PFSK-1 (cell line): ENCODE data around the gene SCN10A.

ENCODE experiments used
- FOXP2 ChIP-seq: optimal IDR thresholded peaks from 2 replicates; pipeline ENCODE3; 2011; ENCODE audit warnings: borderline replicate concordance, control low read depth, inconsistent platforms; ENCODE audit not compliant: insufficient read depth; ENCODE audit errors: extremely low read length, extremely low read depth
- POLR2AphosphoS5 ChIP-seq: IDR thresholded peaks from 2 replicates; pipeline ENCODE4 v1.6.1; 2012; ENCODE audit warnings: low read depth, mild to moderate bottlenecking, control low read depth, low read length, moderate library complexity
- REST ChIP-seq, 2 experiments: IDR thresholded peaks; 2 replicates each; pipeline versions ENCODE4 v1.6.1 to v1.8.0; 2011 to 2012; ENCODE audit warnings: low read depth in 2 of 2, low read length in 2 of 2, control low read depth in 1 of 2, inconsistent platforms in 1 of 2, mild to moderate bottlenecking in 1 of 2, moderate library complexity in 1 of 2; ENCODE audit not compliant: insufficient read depth in 1 of 2
- SIN3A ChIP-seq: IDR thresholded peaks from 2 replicates; pipeline ENCODE4 v1.6.1; 2012; ENCODE audit warnings: mild to moderate bottlenecking, low read length, moderate library complexity, borderline replicate concordance; ENCODE audit not compliant: insufficient read depth
- TAF1 ChIP-seq: IDR thresholded peaks from 2 replicates; pipeline ENCODE4 v1.6.1; 2012; ENCODE audit warnings: low read length, control low read depth, borderline replicate concordance; ENCODE audit not compliant: insufficient read depth

Gene SCN10A

DNA sequence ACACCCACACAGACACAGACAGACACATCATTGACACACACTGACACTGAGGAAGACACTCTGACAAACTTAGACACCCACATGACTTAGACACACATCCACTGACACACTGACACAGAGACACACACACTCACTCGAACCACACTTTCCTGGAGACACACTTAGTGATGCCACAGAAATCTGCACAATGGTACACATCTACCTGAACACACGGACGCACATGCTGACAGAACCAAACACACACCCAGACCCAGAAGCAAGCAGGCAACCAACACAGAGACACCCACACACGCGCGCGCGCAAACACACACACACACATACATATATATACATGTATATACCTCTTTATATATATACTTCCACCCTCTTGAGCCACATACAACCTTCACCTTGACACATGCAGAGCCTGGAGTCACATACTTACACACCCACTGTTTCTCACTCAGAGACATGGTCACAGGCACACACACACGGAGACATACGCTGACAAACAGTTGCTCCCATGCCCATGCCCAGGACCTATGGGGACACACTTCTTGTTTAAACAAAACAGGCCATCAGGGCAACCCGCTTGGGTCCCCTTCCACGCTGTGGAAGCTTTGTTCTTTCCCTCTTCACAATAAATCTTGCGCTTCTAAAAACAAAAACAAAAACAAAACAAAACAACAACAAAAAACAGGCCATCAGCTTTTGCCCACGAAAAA is 165.6 kb downstream of the SCN10A start:
- TF ChIP-seq TAF1 (no peak), POLR2AphosphoS5 (no peak), REST (IDR thresholded peaks at IDR 0.05; ENCODE audit: insufficient read depth in 1 of 2, low read depth in 2 of 2, low read length in 2 of 2) (no peak), SIN3A (no peak), FOXP2 (no peak)

DNA sequence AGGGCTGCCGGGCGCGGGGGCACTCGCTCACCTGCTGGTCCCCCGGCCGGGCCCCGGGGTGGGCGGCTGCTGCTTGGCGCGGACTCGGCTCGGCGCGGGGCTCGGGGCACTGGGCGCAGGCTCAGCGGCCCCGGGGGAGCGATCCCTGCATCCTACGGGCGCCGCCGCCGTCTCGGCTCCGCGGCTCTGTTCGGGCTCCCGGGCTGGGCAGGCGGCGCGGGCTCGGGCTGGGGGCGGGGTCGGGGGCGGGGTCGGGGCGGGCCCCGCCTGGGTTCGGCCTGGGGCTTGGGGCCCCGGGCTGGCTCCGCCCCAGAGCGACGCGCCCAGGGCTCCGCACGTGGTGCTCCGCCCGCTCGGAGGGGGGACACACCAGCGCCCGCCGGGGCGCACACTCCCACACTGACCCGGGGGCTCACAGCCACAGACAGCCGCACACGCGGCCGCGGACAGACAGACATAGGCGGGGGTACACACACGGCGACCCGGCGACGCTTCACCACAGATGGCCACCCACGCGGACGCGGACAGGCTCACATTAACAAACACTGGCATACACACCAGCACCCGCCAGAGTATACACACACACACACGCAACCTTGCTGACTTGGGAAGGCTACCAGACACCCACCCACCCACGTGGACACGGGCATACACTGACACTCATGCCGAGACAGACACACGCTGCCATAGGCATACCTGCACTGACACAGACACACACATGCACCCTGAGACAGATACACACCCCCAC is 166.3 kb downstream of the SCN10A start, which contains the start of gene SCN5A:
TSS of gene SCN5A (minus strand) at position 188 of the 748 bp plus-strand sequence. CDS start 16,380 bp downstream, outside the sequence.
- TF ChIP-seq FOXP2: no peak
- TF ChIP-seq SIN3A: no peak
- no peak for TF ChIP-seq TAF1
- no peak for TF ChIP-seq REST (IDR thresholded peaks at IDR 0.05; ENCODE audit: insufficient read depth in 1 of 2, low read depth in 2 of 2, low read length in 2 of 2)
- TF ChIP-seq POLR2AphosphoS5: no peak

DNA sequence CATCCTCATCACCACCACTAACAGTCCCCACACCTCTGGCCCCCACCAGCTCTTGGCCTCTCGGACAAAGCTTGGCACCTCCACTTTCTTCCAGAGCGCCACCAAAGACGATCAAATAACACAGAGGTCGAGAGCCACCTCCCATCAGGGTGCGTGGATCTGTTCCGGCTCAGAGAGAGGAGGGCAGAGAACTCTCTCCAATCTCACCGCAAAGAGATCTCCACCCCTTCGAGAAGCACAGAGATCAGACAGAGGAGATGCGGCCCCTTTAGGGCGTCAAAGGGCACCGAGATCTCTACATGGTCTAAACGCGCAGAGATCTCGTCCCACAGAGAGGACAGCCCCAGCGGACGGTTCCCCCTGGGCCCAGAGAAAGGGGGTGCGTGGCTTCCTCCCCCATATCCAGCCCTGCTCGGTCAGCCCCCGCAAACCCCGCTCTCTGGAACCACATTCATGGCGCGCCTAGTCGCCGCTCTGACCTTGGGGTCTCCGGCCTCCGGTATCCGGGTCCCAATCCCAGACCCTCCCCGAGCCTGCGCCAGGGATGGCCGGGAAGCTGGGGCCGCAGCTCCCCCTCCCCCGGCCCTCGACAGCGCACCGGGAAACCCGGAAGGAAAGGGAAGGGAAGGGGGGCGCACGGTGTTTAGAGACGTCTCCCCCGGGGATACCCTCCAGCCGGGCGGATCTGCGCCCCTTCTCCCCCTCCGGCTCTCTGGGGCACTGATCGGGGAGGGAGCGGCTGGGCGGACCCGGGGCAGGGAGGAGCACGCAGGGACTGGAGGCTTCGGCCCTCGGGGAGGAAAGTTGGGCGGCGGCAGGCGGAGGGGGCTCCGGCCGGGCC is 167.1 kb downstream of the SCN10A start:
- no peak for TF ChIP-seq FOXP2
- no peak for TF ChIP-seq POLR2AphosphoS5
- TF ChIP-seq REST (IDR thresholded peaks at IDR 0.05; ENCODE audit: insufficient read depth in 1 of 2, low read depth in 2 of 2, low read length in 2 of 2): no peak
- TF ChIP-seq SIN3A: no peak
- TF ChIP-seq TAF1: no peak

GRCh38 chr3:38648024-38648658 is 167.9 kb downstream of the SCN10A start:
- TF ChIP-seq TAF1 (no peak), REST (IDR thresholded peaks at IDR 0.05; ENCODE audit: insufficient read depth in 1 of 2, low read depth in 2 of 2, low read length in 2 of 2) (no peak), POLR2AphosphoS5 (no peak), FOXP2 (no peak), SIN3A (no peak)
